GM12878 (cell line): ENCODE data around the gene LRRC23. TPM values are rescaled to one million over a fixed set of nuclear protein-coding genes. Genes with fewer than 3 reads are reported as not detected.

ENCODE experiments used
- ATAC-seq: fragments of 200-7000 bp; cut with Tn5 transposase; 3 replicates; pipeline ENCODE4 v1.9.1; 2020; ENCODE audit warnings: mild to moderate bottlenecking, moderate library complexity
- BruUV-seq: library from RNA; stranded (reverse); fragments of 400-500 nt; replicated peaks from 2 replicates; lab custom pipeline; 2021; lab: Mats Ljungman, UMichigan
- CTCF ChIA-PET: fragments of 300-600 bp; sonication (Branson Sonifier 250); formaldehyde crosslinking; extraction: SDS; loops from one replicate; lab custom pipeline; 2021; ENCODE audit warnings: inconsistent platforms; lab: Yijun Ruan, JAX
- POLR2A ChIA-PET: fragments of 350-600 bp; formaldehyde crosslinking; extraction: SDS; loops from one replicate; lab custom pipeline; 2021; ENCODE audit warnings: inconsistent platforms; lab: Charles Lee
- RAD21 ChIA-PET: fragments of 300-600 bp; sonication (Branson Sonifier 250); formaldehyde crosslinking; loops from one replicate; lab custom pipeline; 2023; ENCODE audit warnings: antibody characterized with exemption; ENCODE audit not compliant: unreplicated experiment; lab: Charles Lee
- SMC1A ChIA-PET: fragments of 300-600 bp; sonication (Branson Sonifier 250); formaldehyde crosslinking; loops from one replicate; lab custom pipeline; 2023; ENCODE audit not compliant: unreplicated experiment, uncharacterized antibody; lab: Charles Lee
- DNase-seq: peaks from one replicate; pipeline ENCODE4 v3.0.0-alpha.2; 2011; ENCODE audit warnings: low read depth, low spot score
- FAIRE-seq: peaks from 3 replicates; lab custom pipeline; 2011; peaks lifted over from hg19 to GRCh38; lab: Jason Lieb, UNC
- H2AFZ ChIP-seq: 2 replicates; pipeline ENCODE4 v1.6.0; 2011; ENCODE audit warnings: low read depth, low read length, control low read depth; ENCODE audit not compliant: control insufficient read depth
- H3K27ac ChIP-seq: 2 replicates; pipeline ENCODE4 v1.5.1; 2011; ENCODE audit warnings: control low read depth; ENCODE audit not compliant: control insufficient read depth, insufficient read depth
- H3K27me3 ChIP-seq, 2 experiments: replicated peaks in 1 of 2; 2 replicates each; pipeline versions ENCODE4 v1.6.0 to v1.6.1; 2011; ENCODE audit warnings: low read length in 1 of 2; ENCODE audit not compliant: control insufficient read depth in 2 of 2, insufficient read depth in 2 of 2
- H3K36me3 ChIP-seq, 2 experiments: 2 replicates each; pipeline ENCODE4 v1.5.1; 2011; ENCODE audit warnings: low read length in 1 of 2; ENCODE audit not compliant: control insufficient read depth in 2 of 2, insufficient read depth in 2 of 2
- H3K4me1 ChIP-seq: 2 replicates; pipeline ENCODE4 v1.6.1; 2011; ENCODE audit warnings: mild to moderate bottlenecking, low read length, moderate library complexity, mixed read lengths; ENCODE audit not compliant: control insufficient read depth, insufficient read depth
- H3K4me2 ChIP-seq: 2 replicates; pipeline ENCODE4 v1.6.0; 2011; ENCODE audit warnings: control low read depth; ENCODE audit not compliant: control insufficient read depth, insufficient read depth
- H3K4me3 ChIP-seq: fragments of 200-600 bp; sonication (generic); 2 replicates; pipeline ENCODE4 v1.5.1; 2016
- H3K79me2 ChIP-seq: 2 replicates; pipeline ENCODE4 v1.6.0; 2011; ENCODE audit warnings: low read length; ENCODE audit not compliant: control insufficient read depth, insufficient read depth
- H3K9ac ChIP-seq: 2 replicates; pipeline ENCODE4 v1.8.0; 2011; ENCODE audit warnings: low read length, control low read depth, mixed read lengths; ENCODE audit not compliant: control insufficient read depth, insufficient read depth
- H3K9me3 ChIP-seq: replicated peaks from 3 replicates; pipeline ENCODE4 v1.5.1; 2011; ENCODE audit warnings: mild to moderate bottlenecking, low read length; ENCODE audit not compliant: control insufficient read depth, insufficient read depth
- H4K20me1 ChIP-seq: 2 replicates; pipeline ENCODE4 v1.6.0; 2011; ENCODE audit not compliant: control insufficient read depth, insufficient read depth
- CREB1 ChIP-seq: IDR thresholded peaks from 2 replicates; pipeline ENCODE4 v1.6.1; 2012; ENCODE audit warnings: low read depth, mild to moderate bottlenecking, inconsistent platforms
- E2F8 ChIP-seq: fragments of 450-650 bp; IDR thresholded peaks from 2 replicates; pipeline ENCODE4 v1.6.1; 2018; ENCODE audit warnings: mild to moderate bottlenecking, low read depth, moderate library complexity; ENCODE audit not compliant: partially characterized antibody
- ELK1 ChIP-seq: IDR thresholded peaks from 2 replicates; pipeline ENCODE4 v1.6.1; 2012; ENCODE audit warnings: low read depth, low read length, improper control_type of control experiment
- ETV6 ChIP-seq, 2 experiments: fragments of 450-650 bp in 1 of 2; IDR thresholded peaks in 1 of 2; conservative IDR thresholded peaks in 1 of 2; 2 replicates each; pipeline ENCODE4 v1.6.1; 2014; ENCODE audit warnings: antibody characterized with exemption in 1 of 2, borderline replicate concordance in 1 of 2, low read depth in 1 of 2, mild to moderate bottlenecking in 1 of 2, moderate library complexity in 1 of 2
- JUNB ChIP-seq: IDR thresholded peaks from 2 replicates; pipeline ENCODE4 v1.6.1; 2016; ENCODE audit warnings: antibody characterized with exemption, mild to moderate bottlenecking
- KLF5 ChIP-seq: fragments of 450-650 bp; IDR thresholded peaks from 2 replicates; pipeline ENCODE4 v1.6.1; 2014; ENCODE audit warnings: mild to moderate bottlenecking; ENCODE audit not compliant: partially characterized antibody
- PAX5 ChIP-seq: IDR thresholded peaks from 2 replicates; pipeline ENCODE4 v1.6.1; 2011; ENCODE audit warnings: low read depth, low read length, borderline replicate concordance
- PRDM15 ChIP-seq: fragments of 450-650 bp; formaldehyde crosslinking; IDR thresholded peaks from 2 replicates; pipeline ENCODE4 v1.4.0; 2020; ENCODE audit warnings: mild to moderate bottlenecking, moderate library complexity
- SUZ12 ChIP-seq: fragments of 200-600 bp; sonication (generic); IDR thresholded peaks from one replicate; pipeline ENCODE4 v1.6.1; 2018; ENCODE audit warnings: antibody characterized with exemption, mild to moderate bottlenecking; ENCODE audit not compliant: unreplicated experiment
- TCF7 ChIP-seq: IDR thresholded peaks from 2 replicates; pipeline ENCODE4 v1.6.1; 2014; ENCODE audit warnings: antibody characterized with exemption, borderline replicate concordance
- WGBS: methylation state at CpG from one replicate; pipeline ENCODE4 v1.1.6; 2016; ENCODE audit warnings: low lambda C conversion rate; ENCODE audit not compliant: insufficient replicate concordance, insufficient coverage; ENCODE audit errors: missing lambda C conversion rate; 5-methylcytosine and 5-hydroxymethylcytosine counted together
- in situ Hi-C: fragments of 300-500 bp; cut with MboI; formaldehyde crosslinking; loops from 9 replicates; pipeline ENCODE4 v1.14.3; 2018; ENCODE audit warnings: mixed read lengths
- intact Hi-C: fragments of 100-400 bp; cut with micrococcal nuclease; formaldehyde crosslinking; loops from one replicate; pipeline ENCODE4 v1.14.2; 2022; ENCODE audit not compliant: unreplicated experiment
- polyA plus RNA-seq, 11 experiments: library from polyadenylated mRNA; depleted of rRNA in 4 of 11; unstranded in 6 of 11; stranded (reverse) in 5 of 11; fragments of >200 nt; fragmentation: Nextera tagmentation in 4 of 11; fragmentation: Illumina TruSeq in 1 of 11; extraction: Ambion mirVana in 4 of 11; extraction: Trizol in 1 of 11; gene quantifications; 1 replicate in 1 of 11; 2 replicates in 10 of 11; pipeline versions ENCODE4 v1.2.1 to v1.2.3, GENCODE V29; 2011 to 2016; ENCODE audit warnings: inconsistent platforms in 2 of 11, missing spikeins in 2 of 11, low read depth in 1 of 11
- total RNA-seq, 4 experiments: library from RNA; depleted of rRNA in 3 of 4; stranded (reverse); fragments of >200 nt in 3 of 4; fragmentation: Illumina TruSeq in 1 of 4; extraction: Trizol in 1 of 4; gene quantifications; 2 replicates each; pipeline versions ENCODE4 v1.2.1 to v1.2.3, GENCODE V29; 2013 to 2021
- TF ChIP-seq, protein P1 (sequence below): IDR thresholded peaks from 2 replicates; pipeline ENCODE4 v1.6.1; 2012; ENCODE audit warnings: low read depth, low read length, improper control_type of control experiment

Gene LRRC23
- total and polyA plus RNA-seq, 10 of the 15 experiments (the other 5 are each of a cell fraction or from before 2014, with no cell fraction given), result 1.4 to 6.9 (median 3.4) TPM

DNA sequence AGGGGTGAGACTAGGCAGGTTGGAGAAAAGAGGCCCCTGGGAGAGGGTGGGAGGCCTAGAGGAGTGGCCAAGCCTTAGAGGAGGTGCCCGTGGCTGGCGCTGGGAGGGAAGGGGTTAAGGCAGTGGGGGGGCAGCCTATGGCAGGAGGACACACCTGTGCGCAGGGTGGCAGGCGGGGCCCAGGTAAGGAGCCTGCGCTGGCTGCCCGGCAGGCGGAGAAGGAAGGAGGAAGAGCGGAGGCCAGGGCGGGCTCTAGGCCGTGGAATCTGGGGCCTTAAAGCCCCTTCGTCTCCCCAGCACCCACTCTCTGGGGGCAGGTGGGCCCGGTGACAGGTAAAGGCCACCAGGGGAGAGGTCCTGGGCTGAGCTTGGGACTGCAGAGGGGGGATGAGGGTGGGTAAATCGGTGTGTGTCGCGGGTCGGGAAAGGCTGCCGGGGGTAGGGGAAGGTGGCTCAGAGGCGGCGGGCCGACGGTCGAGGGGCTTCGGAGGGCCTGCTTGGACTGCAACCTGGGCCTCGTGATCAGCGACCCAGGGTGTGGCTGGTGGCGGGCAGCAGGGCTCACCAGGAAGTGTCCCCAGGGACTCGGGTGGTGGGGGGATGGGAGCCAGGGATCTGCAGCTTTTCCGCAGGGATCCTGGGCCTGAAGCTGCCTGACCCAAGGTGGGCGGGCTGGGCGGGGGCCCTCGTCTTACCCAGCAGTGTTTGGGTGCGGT is 58.6 kb downstream of the LRRC23 start:
- ChIA-PET RAD21 (interaction anchor here (1.0 to 13.5 kb wide), 5 partner anchors 8 to 112 kb away, joined by 3 to 426 read pairs (median 11); partner anchors contain the start of genes C12orf57, PTPN6, RNU7-1 and USP5), SMC1A (interaction anchor here (1.6 to 13.2 kb wide), 2 partner anchors 15 to 37 kb away, joined by 6 to 395 read pairs; partner anchors contain the start of genes C12orf57, PTPN6 and RNU7-1), CTCF (interaction anchor here (1.2 to 13.2 kb wide), 5 partner anchors 15 to 94 kb away, joined by 3 to 645 read pairs (median 21); partner anchors contain the start of genes C12orf57, PTPN6 and RNU7-1), POLR2A (interaction anchor here (1.2 to 13.5 kb wide), 3 partner anchors 19 to 38 kb away, joined by 4 to 524 read pairs (median 6); partner anchors contain the start of genes C12orf57, PTPN6 and RNU7-1)
- Histone ChIP-seq H2AFZ (no peak overlapping the region), H3K4me1 (peaks cover 51% of the 10 kb centered on the region), H3K36me3 (peaks cover 30 to 34% of the 10 kb centered on the region in 2 experiments), H3K27ac (no peak overlapping the region; the same call in 1 of the 2 replicates), H3K9ac (no peak overlapping the region), H3K9me3 (no peaks in the 10 kb centered on the region), H3K27me3 (no peaks in the 10 kb centered on the region), H3K79me2 (peaks cover 41% of the 10 kb centered on the region), H3K4me3 (no peak overlapping the region), H3K4me2 (no peak overlapping the region), H4K20me1 (no peaks in the 10 kb centered on the region)
- intact Hi-C loops, result loop anchor here (5.0 kb wide), 1 partner anchor 149 kb away; no protein-coding TSS in a partner anchor
- BruUV-seq, result no TSS peak
- 91% methylated on average over 19 of the region's 32 CpGs for WGBS
- no peak for ATAC-seq
- DNase-seq, result no peak
- in situ Hi-C loops, result loop anchor here (5.0 to 25.0 kb wide), 2 partner anchors 149 to 1674 kb away; no protein-coding TSS in a partner anchor
- FAIRE-seq, result no peak
- TF ChIP-seq PRDM15 (CRISPR knock-in tag), result no peak
- TF ChIP-seq CREB1, result no peak
- no peak for TF ChIP-seq ETV6 (conservative IDR thresholded peaks at IDR 0.05 in 1 of 2, IDR thresholded peaks at IDR 0.05 in 1 of 2; ENCODE audit: borderline replicate concordance in 1 of 2, low read depth in 1 of 2)
- TF ChIP-seq JUNB, result no peak
- no peak for TF ChIP-seq PAX5
- no peak for TF ChIP-seq KLF5
- TF ChIP-seq ELK1, result no peak
- TF ChIP-seq, protein P1, sequence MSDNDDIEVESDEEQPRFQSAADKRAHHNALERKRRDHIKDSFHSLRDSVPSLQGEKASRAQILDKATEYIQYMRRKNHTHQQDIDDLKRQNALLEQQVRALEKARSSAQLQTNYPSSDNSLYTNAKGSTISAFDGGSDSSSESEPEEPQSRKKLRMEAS, result no peak
- TF ChIP-seq TCF7, result no peak
- no peak for TF ChIP-seq SUZ12
- no peak for TF ChIP-seq E2F8
